GM12875 (cell line): ENCODE data around the gene LCE3B.

Experiments
- H3K4me3 ChIP-seq: one replicate; pipeline ENCODE4 v1.5.1; 2011; ENCODE audit warnings: low read depth, low read length, control low read depth
- TF ChIP-seq, protein P1 (sequence below): IDR thresholded peaks from 2 replicates; pipeline ENCODE4 v1.5.1; 2011; ENCODE audit warnings: low read depth, mild to moderate bottlenecking, control low read depth, inconsistent platforms, low read length, moderate library complexity, borderline replicate concordance; ENCODE audit not compliant: insufficient read depth

LCE3B gene

DNA sequence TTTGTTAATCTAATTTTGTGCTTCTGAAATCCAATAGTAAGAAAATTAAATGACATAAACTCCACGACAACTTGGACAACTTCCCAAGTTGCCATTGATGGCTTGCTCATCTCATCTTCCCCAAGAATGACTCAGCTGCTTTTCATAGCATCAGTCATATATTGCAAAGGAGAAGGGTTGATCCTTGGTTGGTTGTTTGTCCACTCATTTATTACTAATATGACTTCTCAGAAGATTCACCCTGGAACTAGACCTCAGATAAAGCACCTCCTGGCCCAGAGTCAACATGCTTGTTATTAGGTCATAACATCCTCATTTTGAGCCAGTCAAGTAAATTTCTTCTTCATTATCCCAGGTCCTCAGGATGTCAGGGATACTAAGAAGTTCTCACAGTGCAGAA, 31.0 kb upstream of the LCE3B start:
- no peak overlapping the region for H3K4me3 ChIP-seq
- TF ChIP-seq, protein P1, sequence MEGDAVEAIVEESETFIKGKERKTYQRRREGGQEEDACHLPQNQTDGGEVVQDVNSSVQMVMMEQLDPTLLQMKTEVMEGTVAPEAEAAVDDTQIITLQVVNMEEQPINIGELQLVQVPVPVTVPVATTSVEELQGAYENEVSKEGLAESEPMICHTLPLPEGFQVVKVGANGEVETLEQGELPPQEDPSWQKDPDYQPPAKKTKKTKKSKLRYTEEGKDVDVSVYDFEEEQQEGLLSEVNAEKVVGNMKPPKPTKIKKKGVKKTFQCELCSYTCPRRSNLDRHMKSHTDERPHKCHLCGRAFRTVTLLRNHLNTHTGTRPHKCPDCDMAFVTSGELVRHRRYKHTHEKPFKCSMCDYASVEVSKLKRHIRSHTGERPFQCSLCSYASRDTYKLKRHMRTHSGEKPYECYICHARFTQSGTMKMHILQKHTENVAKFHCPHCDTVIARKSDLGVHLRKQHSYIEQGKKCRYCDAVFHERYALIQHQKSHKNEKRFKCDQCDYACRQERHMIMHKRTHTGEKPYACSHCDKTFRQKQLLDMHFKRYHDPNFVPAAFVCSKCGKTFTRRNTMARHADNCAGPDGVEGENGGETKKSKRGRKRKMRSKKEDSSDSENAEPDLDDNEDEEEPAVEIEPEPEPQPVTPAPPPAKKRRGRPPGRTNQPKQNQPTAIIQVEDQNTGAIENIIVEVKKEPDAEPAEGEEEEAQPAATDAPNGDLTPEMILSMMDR, result no peak

DNA sequence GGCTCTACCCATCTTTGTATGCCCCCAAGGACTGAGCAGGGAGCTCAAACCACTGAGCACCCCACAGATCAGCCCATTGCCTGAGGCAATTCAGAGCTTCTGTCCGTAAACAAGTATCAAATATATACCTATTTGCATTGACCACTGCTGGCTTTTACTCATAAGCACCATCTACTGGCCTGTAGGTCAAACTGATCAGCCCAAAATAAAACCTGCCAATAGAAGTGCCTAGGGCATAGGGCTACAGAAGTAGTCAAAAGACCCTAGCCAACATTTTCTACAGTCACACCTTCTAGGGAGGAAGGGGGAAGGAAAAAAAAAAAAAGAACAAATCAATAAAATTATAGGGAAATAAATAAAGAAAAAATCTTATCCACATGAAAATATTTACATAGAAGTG, 28.0 kb upstream of the LCE3B start:
- H3K4me3 ChIP-seq, result no peak overlapping the region
- TF ChIP-seq, protein P1, result peak; percentile 35; the same call in 1 of the 2 replicates

DNA sequence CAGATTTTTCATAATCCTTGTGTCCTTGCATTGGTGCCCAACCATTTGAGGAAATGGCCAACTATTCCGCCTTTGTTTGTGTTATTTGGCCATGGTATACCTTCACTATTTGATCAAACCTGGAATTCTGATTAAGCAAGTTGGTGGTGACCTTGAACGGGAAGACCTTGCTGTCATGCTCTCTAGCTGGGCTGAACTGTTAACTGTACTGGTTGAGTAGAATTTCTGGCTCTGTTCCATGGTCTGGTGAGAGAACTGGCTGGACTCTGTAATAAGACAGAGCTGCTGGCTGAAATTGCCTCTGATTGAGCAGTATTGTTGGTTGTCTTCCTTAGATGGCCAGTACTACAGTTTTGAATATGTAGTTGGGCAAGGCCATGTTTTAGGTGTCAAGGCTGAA, 16.6 kb upstream of the LCE3B start:
- no peak overlapping the region for H3K4me3 ChIP-seq
- TF ChIP-seq, protein P1, result no peak

DNA sequence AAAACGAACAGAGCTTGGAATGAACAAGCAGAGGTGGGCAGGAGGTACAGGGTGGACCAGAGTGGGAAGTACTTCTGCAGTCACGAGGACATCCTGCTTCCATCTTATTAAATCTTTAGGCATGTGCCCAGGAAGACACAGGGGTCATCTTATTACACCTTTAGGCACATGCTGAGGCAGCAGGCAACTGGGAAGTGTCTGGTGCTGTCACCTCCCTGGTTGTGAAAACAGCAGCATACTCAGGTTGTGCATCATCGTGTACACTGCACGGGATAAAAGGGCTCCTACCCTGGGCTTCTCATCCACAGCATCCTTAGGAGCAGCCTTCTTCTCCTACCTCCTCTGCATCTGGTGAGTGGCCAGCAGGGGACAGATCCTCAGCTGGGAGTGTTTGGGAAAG, 13.7 kb upstream of the LCE3B start, which contains the start of gene LCE3C:
LCE3C (plus strand) TSS at position 301 of the 400 bp plus-strand sequence. CDS start 498 bp downstream, outside the sequence.
- TF ChIP-seq, protein P1, result no peak
- H3K4me3 ChIP-seq, result no peak within 1 kb of the TSS

DNA sequence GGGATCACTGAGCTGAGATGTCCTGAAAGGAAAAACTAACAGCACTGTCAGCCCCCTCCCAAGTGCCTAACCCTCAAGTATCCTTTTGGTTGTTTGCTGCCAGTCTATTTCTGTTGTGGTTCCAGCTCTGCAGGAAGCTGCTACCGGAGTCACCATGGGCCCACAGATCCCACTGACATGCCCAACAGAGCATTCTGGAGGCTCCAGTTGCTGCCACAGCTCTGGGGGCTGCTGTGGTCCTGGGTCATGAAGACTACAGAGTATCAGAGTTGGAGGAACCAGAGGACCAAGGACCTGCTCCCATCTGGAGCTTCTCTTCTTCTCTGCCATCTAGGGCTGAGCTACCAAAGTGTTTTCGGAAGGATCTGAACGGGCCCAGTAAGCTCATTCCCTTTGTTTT, 8.4 kb downstream of the LCE3B start:
- H3K4me3 ChIP-seq, result no peak overlapping the region
- TF ChIP-seq, protein P1, result no peak

DNA sequence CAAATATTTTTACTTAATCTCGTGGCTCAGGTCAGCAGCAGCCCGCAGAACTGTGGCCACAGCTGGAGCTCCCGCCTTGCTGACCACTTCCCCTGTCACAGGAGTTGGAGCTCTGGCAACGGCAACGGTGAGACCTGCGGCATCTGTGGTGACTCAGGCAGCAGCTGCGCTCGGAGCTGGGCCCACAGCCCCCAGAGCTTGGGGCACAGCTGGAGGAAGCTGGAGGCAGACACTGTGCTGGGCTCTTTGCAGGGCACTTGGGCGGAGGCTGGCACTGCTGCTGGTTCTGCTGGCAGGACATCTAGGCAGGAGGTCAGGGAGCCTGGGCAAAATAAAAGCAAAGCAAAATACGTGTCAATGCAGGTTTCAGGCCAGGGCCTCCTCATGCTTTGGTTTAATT, 9.2 kb downstream of the LCE3B start, which contains the start of gene LCE3A:
LCE3A (minus strand) TSS at position 301 of the 400 bp plus-strand sequence; CDS start at position 301, 0 bp downstream.
- TF ChIP-seq, protein P1, result no peak
- H3K4me3 ChIP-seq, result no peak within 1 kb of the TSS

DNA sequence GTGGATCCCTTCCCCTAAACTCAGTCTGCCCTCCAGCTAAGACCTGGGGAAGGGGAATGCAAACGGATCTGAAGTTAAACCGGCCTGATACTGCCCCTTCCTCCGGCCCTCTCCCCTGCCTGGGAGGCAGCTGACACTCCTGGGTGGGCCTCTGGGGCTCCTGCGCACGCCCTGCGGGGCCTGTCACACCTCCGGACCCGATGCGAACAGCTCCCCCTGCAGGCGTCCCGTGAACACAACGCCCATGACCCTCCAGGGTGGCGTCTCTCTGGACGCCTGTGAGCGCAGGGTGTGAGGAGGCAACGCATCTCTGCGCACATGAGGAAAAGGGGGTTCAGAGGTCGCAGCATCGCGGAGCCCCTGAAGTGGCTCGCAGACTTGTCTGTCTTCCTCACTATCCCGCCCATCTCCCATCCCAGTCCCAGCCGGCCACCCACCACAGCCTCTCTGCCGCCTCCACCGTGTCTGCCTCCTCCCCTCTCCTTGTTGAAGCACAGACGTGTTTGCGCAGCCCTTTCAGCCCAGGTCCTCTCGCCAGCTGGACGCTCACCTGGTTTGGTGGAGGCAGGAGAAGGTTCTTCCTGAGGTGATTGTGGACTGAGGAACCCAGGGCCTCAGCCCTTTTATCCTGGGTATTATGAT, 9.7 kb downstream of the LCE3B start:
- H3K4me3 ChIP-seq, result no peak overlapping the region
- TF ChIP-seq, protein P1, result peak; percentile 70; the same call in 1 of the 2 replicates
